GM18526 (cell line): Measurements from ENCODE around the gene TPCN2.

Experiments used
- POLR2A ChIP-seq: IDR thresholded peaks from 3 replicates; pipeline ENCODE4 v1.6.1; 2011; ENCODE audit not compliant: insufficient read length; ENCODE audit errors: extremely low read depth

Gene TPCN2

DNA sequence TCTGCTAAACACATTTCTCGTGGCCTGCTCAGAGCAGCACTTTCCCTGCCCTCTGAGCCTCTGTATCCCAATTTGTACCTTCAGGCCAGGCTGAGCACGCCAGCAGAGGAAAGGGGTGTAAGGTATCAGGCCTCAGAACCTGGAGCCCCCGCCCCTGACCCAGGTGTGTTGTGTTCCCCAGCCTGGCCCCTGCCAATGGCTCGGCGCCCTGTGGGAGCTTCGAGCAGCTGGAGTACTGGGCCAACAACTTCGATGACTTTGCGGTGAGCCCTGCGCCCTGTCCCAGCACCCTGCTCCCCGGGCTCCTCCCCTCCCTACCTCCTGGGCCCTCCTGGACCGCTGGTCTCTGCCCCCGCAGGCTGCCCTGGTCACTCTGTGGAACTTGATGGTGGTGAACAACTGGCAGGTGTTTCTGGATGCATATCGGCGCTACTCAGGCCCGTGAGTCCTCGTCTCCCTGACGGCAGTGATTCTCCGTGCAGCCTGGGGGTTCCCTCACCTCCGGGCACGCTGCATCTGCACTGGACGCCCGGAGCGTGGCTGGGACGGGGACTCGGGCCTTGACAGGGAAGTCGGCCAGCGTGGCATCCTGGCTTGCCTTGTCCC, 36.9 kb downstream of the TPCN2 start:
- TF ChIP-seq POLR2A: no peak

DNA sequence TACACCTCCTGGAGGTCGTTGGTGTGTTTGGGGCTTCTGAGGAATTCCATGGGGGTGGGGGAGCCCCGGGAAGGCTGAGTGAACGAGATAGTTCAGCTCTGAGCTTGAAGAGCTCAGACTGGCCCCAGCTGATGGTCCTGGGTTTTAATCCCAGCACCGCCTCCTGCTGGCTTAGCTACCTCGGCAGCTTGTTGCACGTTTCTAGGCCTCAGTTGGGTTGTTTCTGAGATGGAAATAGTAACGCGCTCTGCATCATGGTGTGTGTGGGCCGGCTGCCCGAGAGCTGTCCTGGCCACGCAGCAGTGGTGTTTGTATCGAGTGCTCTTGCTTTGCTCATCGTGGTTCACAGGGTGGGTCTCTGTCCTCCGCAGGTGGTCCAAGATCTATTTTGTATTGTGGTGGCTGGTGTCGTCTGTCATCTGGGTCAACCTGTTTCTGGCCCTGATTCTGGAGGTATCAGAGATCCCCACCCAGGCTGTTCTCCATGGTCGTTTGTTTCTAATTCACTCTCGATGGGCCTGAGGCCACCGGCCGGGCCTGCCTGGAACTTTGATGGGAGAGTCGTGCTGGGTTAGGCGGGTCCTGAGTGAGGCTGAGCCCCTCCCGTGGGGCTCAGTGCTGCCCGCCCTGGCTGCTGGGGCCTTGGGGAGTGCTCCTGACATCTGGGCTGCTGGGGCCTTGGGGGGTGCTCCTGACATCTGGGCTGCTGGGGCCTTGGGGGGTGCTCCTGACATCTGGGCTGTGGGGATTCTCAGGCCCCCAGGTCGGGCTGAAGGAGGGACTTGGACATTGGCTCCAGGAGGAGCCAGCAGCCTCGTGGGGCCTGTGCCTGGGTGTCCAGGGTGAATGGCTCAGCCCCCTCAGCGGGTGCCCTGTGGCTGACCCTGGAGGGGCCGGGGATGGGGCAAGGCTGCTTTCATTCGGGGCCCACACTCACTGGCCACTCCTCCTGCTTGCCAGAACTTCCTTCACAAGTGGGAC, 37.7 kb downstream of the TPCN2 start:
- TF ChIP-seq POLR2A: no peak

DNA sequence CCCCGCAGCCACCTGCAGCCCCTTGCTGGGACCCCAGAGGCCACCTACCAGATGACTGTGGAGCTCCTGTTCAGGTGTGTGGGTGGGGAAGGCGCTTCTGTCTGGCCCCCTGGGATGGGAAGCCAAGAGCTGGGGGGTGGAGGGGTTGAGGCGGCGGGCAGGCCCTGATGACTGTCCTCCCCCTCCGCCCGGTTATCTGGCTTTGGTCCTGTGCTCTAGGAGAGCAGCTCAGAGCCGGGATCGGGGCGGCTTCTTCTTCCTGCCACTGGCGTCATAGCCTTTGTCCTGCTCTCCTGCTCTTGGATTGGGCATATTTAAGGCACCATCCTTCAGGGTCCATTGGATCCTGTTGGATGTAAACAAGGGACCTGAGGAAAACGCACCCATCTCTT, 38.4 kb downstream of the TPCN2 start:
- no peak for TF ChIP-seq POLR2A

DNA sequence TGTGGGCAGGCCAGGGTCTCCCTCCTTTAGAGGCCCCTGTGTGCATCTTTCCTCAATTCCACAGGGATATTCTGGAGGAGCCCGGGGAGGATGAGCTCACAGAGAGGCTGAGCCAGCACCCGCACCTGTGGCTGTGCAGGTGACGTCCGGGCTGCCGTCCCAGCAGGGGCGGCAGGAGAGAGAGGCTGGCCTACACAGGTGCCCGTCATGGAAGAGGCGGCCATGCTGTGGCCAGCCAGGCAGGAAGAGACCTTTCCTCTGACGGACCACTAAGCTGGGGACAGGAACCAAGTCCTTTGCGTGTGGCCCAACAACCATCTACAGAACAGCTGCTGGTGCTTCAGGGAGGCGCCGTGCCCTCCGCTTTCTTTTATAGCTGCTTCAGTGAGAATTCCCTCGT, 39.1 kb downstream of the TPCN2 start:
- TF ChIP-seq POLR2A: no peak

DNA sequence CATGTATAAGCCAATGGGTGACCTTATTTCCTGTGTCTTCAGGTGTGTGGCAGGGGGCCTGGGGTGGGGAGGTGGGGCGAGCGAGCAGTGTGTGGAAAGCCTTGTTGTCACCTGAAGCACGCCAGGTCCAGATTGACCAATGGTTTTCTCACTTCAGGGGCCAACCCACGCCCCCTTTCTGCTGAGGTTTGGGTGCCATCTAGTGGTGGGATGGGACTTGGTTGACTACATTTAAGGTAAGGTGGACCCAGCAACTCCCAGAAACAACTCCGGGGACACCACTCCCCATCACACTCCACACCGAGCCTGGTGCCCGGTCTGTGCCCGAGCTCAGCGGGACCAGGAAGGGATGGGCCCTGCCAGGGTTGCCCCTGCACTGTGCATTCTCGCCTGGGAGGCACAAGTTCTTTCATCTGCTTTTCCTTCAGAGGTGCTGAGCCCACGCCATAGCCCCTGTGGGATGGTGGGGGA, 40.0 kb downstream of the TPCN2 start:
- no peak for TF ChIP-seq POLR2A

DNA sequence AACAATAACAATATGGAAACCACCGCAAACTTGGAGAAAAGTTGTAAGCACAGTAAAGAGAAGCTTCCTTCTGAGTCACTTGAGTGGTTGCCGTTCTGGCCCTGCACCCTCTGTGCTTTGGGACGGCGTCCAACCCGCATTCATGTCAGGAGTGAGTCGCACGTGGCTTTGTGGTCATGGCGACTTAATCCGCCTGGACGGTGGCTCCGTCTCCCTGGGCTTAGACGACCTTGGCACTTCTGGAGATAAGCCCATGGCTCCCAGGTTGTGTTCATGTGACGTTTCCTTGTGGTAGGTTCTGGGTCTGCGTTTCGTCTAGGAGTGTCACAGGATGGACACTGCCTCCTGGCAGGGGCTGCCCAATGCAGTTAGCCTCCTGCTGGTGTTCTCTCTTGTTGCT, 40.5 kb downstream of the TPCN2 start:
- no peak for TF ChIP-seq POLR2A

DNA sequence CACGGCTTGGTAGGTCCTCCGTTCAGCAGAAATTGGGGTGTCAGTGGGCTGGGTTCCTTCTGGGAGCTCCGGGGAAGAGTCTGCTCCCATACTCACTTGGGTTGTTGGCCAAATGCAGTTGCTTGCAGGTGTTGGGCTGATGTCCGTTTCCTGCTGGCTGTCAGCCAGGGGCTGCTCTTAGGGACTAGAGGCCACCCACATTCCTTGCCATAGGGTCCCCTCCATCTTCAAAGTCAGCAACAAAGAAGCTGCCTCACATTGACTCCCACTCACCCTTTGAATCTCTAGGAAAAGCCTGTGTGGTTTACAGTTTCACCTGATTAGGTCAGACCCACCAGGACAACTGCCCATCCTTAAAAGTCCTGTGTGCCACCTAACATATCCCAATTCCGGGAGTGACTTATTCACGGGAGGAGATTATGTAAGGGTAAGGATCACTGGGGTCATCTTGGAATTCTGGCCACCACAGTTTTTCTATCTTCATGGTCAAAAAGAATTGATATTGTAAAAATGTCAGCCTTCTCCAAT, 43.0 kb downstream of the TPCN2 start:
- TF ChIP-seq POLR2A: no peak

DNA sequence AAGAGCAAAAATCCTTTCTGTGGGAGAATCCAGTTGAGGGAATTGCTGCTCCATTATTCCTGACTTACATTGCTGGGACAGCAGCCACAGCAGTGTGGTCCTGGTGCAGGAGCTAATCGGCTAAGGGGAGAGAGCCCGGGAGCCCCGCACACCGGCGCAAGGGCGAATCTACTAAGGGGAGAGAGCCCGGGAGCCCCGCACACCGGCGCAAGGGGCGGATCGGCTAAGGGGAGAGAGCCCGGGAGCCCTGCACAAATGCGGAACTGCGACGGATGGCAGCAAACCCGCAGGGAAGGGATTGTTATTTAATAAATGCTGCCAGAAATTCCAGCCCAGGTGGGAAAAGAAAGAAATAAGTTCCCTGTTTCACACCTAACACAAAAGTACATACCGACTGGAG, 43.5 kb downstream of the TPCN2 start:
- no peak for TF ChIP-seq POLR2A

DNA sequence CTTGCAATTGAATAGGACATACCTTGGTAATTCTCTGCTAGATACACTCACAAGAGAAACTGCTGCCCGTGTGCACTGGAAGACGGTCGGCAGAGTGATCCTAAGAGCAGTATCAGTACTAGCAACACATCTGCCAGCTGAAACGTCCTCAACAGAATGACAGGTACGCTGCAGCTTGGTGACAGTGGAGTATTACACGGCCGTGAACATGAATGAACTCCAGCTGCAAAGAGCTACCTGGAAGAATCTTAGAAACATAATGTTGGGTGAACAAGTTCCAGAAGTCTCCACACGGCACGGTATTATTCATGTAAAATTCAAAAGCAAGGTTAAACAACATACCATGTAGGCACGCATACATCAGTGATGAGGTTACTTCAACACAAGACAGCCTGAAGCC, 44.4 kb downstream of the TPCN2 start:
- no peak for TF ChIP-seq POLR2A

DNA sequence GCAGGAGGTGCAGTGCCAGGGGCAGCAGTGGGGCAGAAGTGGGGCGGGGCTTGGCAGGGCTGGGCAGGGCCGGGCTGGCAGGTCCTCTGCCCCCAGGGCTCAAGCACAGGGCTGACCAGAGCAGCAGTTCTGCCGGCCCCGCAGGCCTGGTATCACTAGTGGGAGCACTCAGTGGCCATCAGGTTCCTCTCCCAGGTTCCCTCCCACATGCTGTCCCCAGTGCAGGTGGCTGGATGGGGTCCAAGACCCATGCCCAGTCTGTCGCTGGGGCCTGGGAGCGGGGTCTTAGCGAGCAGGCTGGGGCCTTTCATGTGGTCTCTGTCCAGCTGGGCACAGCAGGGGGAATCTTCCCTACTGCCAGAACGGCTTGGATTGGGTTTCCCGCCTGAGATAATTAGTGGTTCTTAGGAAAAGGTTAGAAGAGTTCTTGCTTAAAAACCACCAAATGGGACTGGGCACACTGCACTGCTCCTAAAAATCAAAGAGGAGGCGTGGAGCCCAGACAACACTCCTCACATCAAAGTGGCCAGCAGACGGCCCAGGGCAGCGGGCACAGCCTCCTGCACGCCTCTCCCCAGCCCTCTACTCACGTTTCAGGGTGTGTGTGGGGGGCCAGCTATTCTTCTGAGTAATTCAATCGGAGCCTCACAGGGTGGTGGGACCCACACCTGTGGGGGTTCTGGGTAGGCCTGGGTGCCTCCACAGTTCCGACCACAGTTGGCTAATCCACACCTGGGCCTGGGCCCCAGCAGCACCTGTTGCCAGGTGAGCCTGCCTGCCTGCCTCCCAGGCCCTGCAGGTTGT, 45.6 kb downstream of the TPCN2 start:
- no peak for TF ChIP-seq POLR2A

DNA sequence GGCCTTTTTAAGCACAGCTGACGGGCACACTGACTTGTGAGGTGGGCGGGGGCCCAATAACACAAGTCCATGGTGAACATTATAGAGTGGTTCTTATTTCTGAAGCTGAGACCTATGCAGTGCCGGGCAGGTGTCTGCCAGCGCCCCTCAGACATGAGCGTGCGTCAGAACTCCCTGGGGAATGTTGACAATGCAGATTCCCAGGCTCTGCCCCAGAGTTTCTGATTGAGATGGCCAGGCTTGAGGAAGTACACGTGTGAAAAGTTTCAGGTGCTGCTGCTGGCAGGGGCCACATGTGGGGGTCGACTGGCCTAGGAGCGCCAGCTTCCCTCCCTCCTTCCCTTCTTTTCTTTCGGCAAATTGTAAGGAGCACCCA, 46.2 kb downstream of the TPCN2 start:
- TF ChIP-seq POLR2A: no peak

DNA sequence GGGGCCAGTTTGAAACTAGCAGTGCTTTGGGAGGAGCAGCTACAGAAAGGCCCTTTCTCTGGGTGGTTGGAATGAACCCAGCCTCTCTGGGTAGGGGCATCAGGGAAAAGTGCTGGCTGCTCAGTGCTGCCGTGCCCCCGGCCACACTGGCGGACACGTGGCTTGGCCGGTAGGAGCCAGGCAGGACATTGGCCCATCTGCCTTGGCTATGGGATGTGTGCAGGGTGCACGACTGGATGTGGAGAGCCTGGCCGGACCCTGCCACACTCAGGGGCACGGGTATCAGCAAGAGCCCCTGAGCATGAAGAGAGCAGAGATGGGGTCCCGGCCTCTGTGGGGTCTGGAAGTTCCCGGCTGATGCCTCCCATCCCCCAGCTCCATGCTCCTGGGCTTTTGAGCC, 46.6 kb downstream of the TPCN2 start:
- TF ChIP-seq POLR2A: no peak

DNA sequence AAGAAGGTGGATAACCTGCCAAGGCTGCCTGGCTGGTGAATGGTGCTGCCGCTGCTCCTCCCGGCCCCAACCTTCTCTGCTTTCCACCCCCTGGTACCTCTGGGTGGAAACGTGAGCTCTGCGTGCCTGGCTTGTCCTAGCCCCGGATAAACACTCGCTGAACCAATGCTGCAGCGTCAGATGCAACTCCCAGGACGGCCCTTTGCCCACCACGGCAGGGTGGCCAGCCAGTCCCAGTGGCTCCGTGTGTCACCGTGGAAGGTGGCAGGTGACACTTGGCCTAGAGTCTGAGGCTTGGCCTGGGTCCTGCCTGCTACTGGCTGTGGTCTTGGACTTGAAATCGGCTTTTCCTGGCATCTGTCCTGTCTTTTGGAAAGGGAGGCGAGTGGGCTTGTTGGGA, 47.7 kb downstream of the TPCN2 start:
- TF ChIP-seq POLR2A: no peak

DNA sequence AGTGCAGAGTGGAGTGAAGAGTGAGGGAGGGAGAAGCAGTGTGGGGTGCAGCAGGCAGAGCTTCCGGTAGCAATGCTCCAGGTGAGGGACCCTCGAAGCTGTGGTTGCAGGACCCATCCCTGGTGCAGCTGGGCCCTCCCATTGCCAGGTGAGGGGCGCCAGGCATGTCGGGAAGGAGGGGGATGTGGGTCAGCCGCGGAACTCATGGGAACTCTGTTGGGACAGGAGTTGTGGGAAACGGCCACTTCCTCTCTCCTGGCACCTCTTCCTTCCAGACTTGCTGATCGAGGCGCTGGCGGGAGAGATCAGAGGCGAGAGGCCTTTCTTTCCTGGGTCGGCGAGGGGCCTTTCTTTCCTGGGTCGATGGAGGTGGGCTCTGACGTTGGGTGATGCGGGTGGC, 48.5 kb downstream of the TPCN2 start:
- no peak for TF ChIP-seq POLR2A

DNA sequence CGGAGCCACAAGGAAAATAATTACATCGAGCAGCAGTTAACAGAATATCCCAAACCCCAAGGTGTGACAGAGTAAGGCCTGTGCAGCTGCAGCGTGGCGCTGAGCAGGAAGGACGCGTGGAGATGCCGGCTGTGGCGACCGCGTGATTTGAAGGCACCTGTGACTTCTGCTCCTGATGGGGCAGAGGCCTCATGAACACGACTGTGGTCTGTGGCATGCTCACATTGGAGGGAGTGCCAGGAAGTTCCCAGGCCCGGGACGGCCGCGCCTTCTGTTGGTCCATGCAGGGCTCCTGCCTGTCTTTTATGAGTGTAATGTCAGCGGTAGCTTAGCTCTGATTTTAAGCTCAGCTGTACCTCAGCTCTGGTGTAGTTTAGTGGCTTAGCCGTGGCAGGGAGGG, 50.4 kb downstream of the TPCN2 start:
- TF ChIP-seq POLR2A: no peak
